Esophagus mucosa (tissue), 1 donor: ENCODE data around the gene ASCC1. TPM values are rescaled to one million over a fixed set of nuclear protein-coding genes. Genes with fewer than 3 reads are reported as not detected.
"Not testable (repeated sequence)": the region's sequence is repeated elsewhere in the genome, so short reads cannot be mapped to it uniquely, and the experiment has no call there.

Source experiments
- ATAC-seq: fragments of 200-7000 bp; cut with Tn5 transposase; one replicate; pipeline ENCODE4 v1.9.1; 2020
- total RNA-seq: library from RNA; stranded (reverse); gene quantifications from one replicate; pipeline ENCODE4 v1.2.4, GENCODE V29; 2023
- donor health status: DM: yes; HTN: yes; CAD: no.

Gene ASCC1
- total RNA-seq, 1 donor from 2014 or later, result 23.5 TPM

GRCh38 chr10:72170263-72170662, 45.8 kb downstream of the ASCC1 start:
- ATAC-seq, result peak; percentile 68

- ATAC-seq, result no peak
Measured at GRCh38 chr10:72167118-72167517, 49.0 kb downstream of the ASCC1 start.

- no peak for ATAC-seq
Measured at GRCh38 chr10:72164617-72165016, 51.5 kb downstream of the ASCC1 start.

- ATAC-seq, result peak; percentile 87
Measured at GRCh38 chr10:72162978-72163377, 53.1 kb downstream of the ASCC1 start.

GRCh38 chr10:72158176-72158575, 57.9 kb downstream of the ASCC1 start:
- no peak for ATAC-seq

GRCh38 chr10:72156223-72156622, 59.9 kb downstream of the ASCC1 start:
- ATAC-seq, result no peak

GRCh38 chr10:72152286-72152685, 63.8 kb downstream of the ASCC1 start:
- ATAC-seq, result no peak

- ATAC-seq, result not testable (repeated sequence)
Measured at GRCh38 chr10:72150746-72151478, 65.2 kb downstream of the ASCC1 start.

GRCh38 chr10:72147324-72147584, 68.8 kb downstream of the ASCC1 start:
- ATAC-seq, result not testable (repeated sequence)

GRCh38 chr10:72146559-72147323, 69.3 kb downstream of the ASCC1 start:
- no peak for ATAC-seq

GRCh38 chr10:72146071-72146470, 70.0 kb downstream of the ASCC1 start:
- ATAC-seq, result no peak

GRCh38 chr10:72145657-72146056, 70.4 kb downstream of the ASCC1 start:
- ATAC-seq, result no peak

- no peak for ATAC-seq
Measured at GRCh38 chr10:72140850-72141249, 75.2 kb downstream of the ASCC1 start.

GRCh38 chr10:72140174-72140573, 75.9 kb downstream of the ASCC1 start:
- no peak for ATAC-seq

GRCh38 chr10:72137583-72137982, 78.5 kb downstream of the ASCC1 start:
- ATAC-seq, result no peak

- ATAC-seq, result not testable (repeated sequence)
Measured at GRCh38 chr10:72136225-72136624, 79.9 kb downstream of the ASCC1 start.

- ATAC-seq, result no peak
Measured at GRCh38 chr10:72134785-72135767, 81.0 kb downstream of the ASCC1 start.

GRCh38 chr10:72133517-72133916, 82.6 kb downstream of the ASCC1 start:
- ATAC-seq, result no peak

- ATAC-seq, result no peak
Measured at GRCh38 chr10:72132854-72133253, 83.2 kb downstream of the ASCC1 start.

- no peak for ATAC-seq
Measured at GRCh38 chr10:72127571-72127970, 88.5 kb downstream of the ASCC1 start.

- ATAC-seq, result no peak
Measured at GRCh38 chr10:72126872-72127232, 89.2 kb downstream of the ASCC1 start.

- no peak for ATAC-seq
Measured at GRCh38 chr10:72126184-72126871, 89.7 kb downstream of the ASCC1 start.

- ATAC-seq, result no peak
Measured at GRCh38 chr10:72124989-72125388, 91.1 kb downstream of the ASCC1 start.
